Endometrium (tissue), 2 donors: ENCODE results near the gene TSEN2.
"Not testable (repeated sequence)": the region's sequence is repeated elsewhere in the genome, so short reads cannot be mapped to it uniquely, and the experiment has no call there.

Experiments used
- FAIRE-seq: peaks from 2 replicates; lab custom pipeline; 2012; peaks lifted over from hg19 to GRCh38; lab: Jason Lieb, UNC
- donor health status: control.
- donor health status: control.

The TSEN2 gene

DNA sequence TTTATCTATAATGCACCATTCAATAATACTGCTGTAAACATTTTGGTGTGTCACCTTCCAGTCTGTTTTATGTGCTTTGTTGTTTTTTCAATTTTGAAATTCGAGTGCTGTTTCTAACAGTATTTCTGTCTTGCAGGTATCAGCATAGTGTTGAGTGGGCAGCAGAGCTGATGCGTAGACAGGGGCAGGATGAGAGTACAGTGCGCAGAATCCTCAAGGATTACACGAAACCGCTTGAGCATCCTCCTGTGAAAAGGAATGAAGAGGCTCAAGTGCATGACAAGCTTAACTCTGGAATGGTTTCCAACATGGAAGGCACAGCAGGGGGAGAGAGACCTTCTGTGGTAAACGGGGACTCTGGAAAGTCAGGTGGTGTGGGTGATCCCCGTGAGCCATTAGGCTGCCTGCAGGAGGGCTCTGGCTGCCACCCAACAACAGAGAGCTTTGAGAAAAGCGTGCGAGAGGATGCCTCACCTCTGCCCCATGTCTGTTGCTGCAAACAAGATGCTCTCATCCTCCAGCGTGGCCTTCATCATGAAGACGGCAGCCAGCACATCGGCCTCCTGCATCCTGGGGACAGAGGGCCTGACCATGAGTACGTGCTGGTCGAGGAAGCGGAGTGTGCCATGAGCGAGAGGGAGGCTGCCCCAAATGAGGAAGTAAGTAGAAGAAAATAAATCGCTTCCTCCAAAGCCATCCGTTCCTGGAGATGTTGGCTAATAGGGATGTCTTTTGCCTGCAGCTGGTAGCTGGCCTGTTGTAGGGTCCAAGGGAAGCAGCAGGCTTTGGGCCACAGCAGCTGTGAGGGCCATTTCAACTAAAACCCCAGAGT is 19.1 kb downstream of the TSEN2 start:
- no peak for FAIRE-seq

DNA sequence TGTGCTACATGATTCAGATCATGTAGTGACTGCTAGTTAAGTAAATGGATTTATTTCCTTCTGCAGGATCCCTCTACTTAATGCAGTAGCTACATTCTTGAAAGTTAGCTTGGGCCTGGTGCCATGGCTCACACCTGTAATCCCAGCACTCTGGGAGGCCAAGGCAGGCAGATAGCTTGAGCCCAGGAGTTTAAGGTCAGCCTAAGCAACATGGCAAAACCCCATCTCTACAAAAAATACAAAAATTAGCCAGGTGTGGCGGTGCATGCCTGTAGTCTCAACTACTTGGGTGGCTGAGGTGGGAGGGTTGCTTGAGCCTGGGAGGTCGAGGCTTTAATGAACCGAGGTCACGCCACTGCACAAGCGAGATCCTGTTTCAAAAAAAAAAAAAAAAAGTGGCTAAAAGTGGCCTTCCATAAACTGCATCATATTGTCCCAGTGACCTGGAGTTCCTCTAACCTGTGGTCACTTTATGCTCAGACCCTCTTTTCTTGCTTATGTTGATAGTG is 22.0 kb downstream of the TSEN2 start:
- no peak for FAIRE-seq

DNA sequence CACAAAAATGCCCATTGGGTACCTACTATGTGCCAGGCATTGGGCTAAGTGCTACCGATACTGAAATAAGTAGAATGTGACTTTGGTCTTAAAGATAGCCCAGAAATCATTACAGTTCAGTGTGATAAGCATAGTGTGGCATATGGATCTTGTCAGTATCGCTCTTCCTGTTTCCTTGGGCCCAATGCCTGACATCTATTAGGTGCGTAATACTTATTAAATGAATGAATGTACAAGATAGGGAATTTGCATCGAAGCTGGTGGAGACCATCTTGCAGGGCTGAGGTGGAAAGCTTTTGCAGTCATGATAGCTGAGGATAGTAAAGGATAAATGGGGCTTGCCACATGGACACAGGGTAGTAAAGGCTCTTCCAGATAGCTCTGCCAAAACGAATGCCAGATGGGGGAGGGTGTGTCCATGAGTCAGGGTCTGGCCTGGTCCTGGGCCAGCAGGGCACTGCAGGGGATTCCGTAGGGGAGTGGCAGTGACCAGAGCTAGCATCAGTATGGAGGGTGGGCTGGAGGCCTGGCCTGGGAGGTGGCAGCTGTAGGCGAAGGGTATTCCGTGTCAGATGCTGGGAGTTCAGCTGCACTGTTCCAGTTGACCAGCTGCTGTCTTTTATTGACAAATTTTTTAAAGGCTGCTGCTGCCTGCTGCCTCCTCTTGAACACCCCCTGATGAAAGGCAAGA is 23.5 kb downstream of the TSEN2 start:
- FAIRE-seq, result no peak

DNA sequence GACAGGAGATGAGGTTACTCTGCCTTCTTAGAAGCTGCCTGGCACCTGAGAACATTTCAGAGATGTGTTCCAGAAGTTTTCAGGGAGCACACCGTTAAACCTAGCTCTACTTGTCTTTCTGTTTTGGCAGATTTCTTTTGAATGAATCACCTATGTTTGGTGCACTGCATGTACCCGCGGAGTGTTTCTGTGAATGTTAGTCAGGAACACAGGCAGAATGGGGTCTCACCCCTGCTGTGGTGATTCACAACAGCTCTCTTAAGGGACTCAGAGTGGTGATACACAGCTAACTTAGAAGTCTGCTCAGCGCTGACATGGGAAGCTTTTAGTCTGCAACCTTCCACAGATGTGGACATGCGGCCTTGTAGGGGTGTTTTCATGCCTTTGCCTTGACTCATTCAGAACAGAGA is 24.0 kb downstream of the TSEN2 start:
- FAIRE-seq, result no peak

DNA sequence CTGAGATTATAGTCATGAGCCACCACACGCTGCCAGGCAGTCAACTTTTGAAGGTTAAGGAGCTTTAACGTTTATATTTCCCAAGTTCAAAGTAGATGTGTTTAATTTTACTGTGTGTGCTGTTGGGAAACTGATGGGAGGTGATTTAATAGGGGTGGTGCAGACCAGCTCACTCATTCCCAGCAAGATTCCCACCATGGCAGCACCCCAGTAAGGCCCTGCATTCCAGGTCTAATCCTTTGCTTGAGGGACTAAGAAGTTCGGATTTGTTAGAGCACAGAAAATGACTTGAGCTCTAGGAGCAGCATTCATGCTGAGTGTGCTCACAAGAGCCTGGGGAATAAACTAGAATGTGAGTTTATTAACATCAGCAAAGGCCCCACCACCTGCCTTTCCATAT is 25.2 kb downstream of the TSEN2 start:
- FAIRE-seq, result no peak

DNA sequence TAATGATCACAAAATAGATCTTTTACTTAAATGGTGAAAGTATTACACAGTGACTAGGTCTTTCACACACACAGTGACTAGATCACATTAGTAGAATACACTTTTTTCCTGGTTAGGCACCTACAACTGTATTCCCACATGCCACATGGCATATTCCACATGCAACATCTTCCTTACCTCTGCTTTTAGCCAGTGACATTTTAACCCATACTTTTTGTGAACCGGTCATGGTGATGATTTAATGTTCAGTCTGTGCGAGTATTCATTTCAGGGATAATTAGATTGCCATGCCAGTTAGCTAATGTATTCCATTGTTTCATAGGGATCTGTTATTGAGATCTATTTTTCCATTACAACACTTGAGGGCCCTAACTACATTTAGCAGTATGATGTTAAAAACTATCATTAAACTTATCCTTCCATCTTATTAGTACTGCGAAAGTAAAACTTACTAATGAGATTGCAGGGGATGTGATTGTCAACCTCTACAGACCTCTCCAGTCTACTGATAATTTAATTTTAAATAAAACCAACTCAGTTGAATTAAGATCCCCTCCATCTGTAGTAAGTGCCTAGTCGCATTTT is 28.3 kb downstream of the TSEN2 start:
- FAIRE-seq, result no peak

DNA sequence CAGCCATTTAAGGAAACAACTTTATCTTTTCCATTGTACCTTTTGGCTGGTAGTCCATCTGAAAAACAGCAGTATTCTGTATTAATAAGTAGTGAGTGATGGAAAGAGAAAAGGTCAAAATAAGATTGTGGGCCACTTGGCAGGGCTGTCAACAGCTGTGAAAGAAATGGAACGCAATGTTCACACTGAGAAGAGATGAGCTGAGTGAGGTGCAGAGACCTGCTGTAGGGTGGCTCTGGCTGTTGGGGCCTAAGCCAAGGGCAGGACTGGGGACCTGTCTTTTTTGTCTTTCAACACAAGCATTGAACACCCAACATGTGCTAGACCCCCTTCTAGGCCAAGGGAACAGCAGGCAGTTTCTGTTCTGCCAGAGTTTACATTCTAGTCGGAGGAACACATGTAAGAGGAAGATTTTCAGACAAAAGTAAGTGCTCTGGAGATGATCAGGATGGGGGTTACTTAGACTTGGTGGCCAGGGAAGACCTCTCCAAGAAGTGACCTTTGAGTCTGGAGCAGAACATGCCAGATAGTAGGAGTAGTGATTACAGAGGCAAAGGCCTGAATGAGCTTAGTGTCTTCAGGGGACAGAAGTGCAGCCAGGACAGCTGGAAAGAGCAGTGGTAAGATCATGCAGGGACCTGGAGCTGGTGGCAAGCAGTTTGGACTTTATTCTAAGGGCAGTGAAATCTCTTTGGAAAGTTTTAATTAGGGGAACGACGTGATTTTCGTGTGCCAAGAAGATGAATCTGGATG is 29.6 kb downstream of the TSEN2 start:
- FAIRE-seq, result no peak

DNA sequence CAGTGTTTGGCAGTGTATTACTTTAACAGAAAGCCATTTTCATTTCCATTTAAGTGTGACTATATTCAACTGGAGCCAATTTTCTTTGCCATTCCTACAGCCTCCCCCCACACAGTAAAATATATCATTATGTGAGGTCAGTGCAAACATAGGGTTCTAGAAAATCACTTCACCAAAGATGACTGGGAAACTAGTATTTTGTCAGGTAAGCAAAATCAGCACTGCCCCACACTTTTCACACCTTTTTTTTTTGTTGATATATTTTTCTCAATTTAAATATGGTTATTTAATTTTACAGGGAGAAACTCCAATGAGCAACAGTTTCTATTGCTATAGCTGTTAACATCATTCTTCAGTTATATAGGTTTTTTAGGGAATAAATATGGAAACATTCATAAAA is 31.4 kb downstream of the TSEN2 start:
- FAIRE-seq, result no peak

DNA sequence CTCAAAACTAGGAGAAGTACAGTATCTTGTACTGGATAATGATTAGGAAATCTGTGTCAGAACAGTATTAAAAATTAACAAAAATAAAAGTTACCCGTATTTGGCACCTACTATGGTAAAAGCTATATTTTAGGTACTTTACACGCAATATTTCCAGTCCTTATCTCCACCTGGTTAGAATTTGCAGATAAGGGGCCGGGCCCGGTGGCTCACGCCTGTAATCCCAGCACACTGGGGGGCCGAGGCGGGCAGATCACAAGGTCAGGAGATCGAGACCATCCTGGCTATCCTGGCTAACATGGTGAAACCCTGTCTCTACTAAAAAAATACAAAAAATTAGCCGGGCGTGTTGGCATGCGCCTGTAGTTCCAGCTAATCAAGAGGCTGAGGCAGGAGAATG is 32.6 kb downstream of the TSEN2 start:
- FAIRE-seq, result no peak

DNA sequence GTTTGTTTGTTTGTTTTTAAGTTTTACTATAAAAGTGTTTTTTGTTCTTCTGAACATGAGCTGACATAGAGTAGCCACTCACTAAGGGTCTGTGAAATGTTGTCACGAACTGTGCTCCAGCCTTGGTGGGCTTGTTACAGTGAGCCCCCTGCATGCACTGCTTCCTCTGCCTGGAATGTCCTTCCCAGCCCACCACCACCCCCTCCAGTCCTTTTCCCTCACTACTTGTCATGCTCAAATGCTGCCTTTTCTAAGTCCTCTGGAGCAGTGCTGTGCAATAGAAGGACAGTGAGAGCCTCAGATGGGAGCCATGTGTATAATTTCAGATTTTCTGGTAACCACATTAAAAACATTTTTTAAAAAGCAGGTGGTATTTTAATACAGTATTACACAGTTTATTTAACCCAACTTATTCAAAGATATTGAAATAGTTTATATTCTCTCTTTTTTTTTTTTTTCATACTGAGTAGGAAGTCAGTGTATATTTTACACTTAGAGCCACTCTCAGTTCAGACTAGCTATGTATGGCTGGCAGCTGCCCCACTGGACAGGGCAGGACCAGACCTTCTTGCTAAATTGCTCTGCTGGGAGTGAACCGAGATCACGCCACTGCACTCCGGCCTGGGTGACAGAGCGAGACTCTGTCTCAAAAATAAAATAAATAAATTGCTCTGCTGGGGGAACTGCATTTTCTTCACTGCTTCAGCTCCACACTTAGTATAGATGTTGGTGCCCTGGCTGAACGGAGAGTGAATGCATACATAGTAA is 34.2 kb downstream of the TSEN2 start:
- no peak for FAIRE-seq

DNA sequence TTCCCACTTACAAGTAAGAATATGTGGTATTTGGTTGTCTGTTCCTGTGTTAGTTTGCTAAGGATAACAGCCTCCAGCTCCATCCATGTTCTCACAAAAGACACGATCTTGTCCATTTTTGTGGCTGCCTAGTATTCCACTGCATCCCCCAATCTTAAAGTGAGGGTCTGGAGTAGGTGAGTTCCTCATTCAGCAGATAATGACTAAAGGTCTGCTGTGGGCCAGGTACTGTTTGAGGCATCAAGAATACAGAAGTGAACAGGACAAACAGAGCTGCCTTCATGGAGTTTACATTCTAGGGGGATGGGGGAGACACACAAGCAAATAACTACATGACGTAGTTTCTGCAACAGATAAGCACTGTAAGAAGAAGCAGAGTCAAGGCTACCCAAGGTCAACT is 36.7 kb downstream of the TSEN2 start:
- FAIRE-seq, result no peak

DNA sequence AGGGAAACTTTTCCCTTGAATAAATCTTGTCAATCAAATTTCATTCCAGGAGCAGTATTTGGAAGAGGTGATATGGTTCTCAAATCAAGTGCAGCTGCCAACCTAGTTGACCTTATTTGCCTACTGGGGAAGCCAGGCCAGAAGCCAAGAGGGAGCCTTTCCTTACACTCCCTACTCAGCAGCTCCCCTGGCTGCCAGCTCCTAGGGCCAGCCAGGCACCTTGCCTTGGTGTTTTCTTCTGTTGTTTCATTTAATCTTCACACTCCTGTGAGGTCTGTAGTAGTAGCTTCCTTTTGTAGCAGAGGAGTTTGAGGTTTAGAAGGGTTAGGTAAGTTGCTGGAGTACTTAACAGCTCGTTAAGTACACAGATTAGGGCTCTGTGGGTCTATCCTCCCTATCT is 38.4 kb downstream of the TSEN2 start:
- no peak for FAIRE-seq

DNA sequence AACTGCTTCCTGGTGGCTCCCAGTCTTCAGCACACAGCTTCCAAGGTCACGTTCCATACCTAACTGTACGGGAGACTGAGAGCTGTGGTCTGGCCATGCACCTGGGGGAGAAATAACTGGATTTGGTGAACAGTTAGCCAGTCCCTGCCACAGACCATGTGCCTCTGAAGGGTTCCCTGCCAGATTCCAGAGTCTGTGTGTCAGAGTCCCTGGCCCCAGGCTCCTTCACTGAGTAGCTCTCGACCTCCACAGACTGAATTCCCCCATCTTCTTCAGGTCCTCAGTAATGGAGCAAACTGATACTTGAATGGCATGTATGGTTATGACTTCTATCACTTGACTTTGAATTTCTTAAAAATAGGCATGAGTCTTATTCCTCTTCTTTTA is 43.5 kb downstream of the TSEN2 start:
- FAIRE-seq, result no peak

DNA sequence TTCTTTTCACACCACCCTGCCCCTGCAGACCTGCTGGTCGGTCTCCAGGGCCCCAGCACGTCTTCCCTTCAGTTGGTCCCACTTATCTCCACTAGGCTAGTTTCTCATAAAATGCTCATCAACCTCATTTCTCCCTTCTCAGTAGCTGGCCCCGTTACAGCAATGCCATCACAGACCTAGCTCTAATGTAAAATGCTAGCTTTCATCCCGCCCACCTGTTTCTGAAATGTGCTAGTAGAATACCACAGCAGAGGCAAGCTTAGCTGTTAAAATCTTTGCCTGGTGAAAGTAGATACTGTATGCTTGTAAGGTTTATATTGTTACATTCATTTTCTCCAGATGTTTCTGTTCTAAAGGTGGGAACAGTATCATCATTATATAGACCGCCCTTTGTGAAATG is 47.9 kb downstream of the TSEN2 start:
- FAIRE-seq, result no peak

DNA sequence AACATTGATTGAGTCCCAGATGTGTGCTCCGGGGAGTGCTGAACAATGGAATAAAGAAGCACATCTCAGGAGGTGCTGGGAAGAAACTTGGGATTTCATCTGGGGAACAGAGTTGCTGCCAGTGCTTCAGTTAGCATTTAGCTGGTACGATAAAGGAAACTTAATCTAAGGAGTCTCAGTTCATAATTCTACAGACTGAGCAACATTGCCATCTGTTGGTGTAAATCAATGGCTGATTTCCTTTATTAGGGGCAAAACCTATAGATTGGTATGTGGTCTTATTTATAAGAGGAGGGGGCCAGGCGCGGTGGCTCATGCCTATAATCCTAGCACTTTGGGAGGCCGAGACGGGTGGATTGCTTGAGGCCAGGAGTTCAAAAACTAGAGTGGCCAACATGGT is 52.1 kb downstream of the TSEN2 start:
- FAIRE-seq, result no peak

DNA sequence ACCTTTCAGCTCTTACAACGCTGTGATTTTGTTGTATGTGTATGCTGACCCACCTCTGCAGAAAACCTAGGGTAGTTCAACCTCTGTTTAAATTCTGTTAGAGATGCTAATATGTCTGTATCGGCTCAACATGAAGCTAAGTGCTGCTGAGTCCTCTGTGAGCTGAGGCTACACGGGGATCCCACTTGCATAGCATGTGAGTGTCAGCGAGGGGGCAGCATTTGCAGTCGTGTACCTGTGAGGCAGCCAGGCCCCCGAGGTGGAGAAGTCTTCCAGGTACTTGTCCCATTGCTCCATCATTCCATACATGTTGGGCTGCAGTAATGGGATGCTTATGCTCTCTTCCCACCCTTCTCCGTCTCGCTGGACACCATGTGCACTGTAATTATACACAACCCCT is 57.3 kb downstream of the TSEN2 start:
- FAIRE-seq, result no peak

DNA sequence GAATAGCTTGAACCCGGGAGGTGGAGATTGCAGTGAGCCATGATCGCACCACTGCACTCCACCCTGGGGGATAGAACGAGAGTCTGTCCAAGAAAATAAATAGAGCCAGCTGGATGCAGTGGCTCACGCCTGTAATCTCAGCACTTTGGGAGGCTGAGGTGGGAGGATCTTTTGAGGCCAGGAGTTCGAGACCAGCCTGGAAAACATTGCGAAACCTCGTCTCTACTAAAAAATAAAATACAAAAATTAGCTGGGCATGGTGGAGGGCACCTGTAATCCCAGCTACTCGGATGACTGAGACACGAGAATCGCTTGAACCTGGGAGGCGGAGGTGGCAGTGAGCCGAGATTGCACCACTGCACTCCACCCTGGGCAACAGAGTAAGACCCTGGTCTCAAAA is 59.2 kb downstream of the TSEN2 start:
- FAIRE-seq, result not testable (repeated sequence)

DNA sequence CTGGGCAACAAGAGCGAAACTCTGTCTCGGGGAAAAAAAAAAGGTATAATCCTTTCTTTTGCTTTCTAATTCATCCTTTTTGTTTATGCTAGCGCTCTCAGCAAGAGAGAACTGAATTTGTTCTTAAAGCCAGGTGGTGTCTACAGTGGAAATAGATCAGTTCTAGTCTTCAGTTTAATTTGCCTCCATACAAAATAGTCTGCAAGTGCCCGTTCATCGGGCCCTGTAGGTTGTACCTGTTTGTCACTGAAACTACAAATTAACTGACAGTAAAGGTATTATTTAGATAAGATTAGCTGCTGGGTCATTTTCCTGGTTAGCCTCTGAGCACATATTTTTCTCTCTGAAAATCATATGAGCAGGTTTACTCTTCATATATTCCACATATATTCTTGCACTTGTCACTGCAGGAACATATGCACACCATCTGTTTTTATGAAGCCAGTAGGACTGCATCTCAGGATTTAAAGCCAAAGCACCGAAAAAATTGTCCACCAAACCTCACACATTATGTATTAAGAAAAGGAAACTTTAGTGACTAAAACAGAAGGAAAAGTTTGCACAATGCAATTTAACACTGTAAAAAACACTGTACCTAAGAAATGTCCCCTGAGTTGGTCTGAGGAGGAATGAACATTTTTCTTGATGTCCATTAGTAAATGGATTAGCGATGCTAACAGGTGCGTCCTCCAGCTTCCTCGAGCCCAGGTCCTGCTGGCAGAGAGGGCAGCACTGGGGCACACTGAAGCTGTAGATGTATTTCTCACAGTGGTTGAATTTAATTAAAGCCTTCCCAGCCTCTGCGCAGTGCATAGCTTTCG is 60.6 kb downstream of the TSEN2 start:
- no peak for FAIRE-seq

DNA sequence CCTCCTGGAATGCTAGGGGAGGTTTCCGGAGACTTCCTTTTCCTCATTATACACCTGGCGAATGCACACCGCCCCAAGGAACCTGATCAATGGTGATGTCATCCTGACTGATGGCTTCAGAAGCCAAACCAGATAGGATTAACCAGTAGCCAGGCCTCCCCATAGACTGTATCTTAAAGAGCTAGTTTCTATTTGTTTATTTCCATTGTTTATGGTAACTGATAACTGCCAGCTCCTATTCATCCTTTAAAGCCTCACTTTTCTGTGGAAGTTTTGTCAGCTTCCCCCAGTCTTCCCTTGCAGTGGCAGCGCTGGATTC is 61.2 kb downstream of the TSEN2 start, which contains the start of gene MKRN2OS:
Gene MKRN2OS (minus strand): TSS at position 27 of the 319 bp plus-strand sequence. CDS start 35 bp downstream, outside the sequence.
- no peak for FAIRE-seq

DNA sequence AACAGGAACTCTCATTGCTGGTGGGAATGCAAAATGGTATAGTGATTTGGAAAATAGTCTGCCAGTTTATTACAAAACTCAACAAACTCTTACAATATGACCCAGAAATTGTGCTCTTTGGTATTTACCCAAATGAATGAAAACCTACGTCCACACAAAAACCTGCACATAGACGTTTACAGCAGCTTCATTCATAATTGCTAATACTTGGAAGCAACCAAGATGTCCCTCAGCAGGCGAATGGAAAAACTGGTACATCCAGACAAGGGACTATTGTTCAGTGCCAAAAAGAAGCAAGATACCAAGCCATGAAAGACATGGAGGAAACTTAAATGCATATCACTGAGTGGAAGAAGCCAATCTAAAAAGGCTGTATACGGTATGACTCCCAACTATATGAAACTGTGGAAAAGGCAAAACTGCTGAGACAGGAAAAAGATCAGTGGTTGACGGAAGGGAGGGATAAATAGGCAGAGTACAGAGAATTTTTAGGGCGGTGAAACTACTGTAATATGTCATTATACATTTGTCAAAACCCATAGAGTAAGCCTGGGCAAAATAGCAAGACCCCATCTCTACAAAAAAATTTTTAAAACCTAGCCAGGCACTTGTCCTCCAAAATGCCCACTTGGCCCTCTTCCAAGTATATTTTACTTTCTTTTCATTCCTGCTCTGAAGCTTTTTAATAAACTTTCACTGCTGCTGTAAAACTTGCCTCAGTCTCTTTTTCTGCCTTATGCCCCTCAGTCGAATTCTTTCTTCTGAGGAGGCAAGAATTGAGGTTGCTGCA is 65.9 kb downstream of the TSEN2 start:
- FAIRE-seq, result no peak
